GM12865 (cell line): ENCODE results near the gene SPAG9.

ENCODE experiments used
- DNase-seq: peaks from one replicate; pipeline ENCODE4 v3.0.0; 2010; ENCODE audit warnings: low read depth
- H3K4me3 ChIP-seq: 2 replicates; pipeline ENCODE4 v1.5.1; 2011; ENCODE audit warnings: mild to moderate bottlenecking, low read depth, low read length, control low read depth
- TF ChIP-seq, protein P1 (sequence below): IDR thresholded peaks from 2 replicates; pipeline ENCODE4 v1.5.1; 2011; ENCODE audit warnings: low read length, control low read depth, low read depth, inconsistent platforms; ENCODE audit not compliant: insufficient read depth; ENCODE audit errors: missing control alignments

SPAG9 gene

DNA sequence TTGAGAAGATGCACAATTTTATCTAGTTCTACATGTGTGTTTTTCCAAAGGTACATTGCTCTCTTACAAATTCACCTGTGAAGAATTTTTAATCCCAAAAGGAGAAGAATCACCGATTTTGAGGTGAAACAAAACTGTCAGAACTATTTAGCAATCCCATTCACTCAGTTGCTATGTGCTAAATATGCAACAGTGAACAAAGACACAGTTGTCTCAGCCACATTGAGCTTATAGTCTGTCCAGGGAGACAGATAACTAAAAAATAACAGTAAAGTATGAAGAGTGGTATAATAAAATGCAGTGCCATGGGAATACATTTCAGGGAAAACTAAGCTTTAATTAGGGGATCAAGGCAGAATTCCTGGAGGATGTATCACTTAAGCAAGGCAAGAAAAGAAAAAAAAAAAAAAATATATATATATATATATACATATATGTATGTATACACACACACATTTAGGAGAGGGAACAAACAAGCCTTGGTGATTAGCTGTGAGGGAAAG lies 110.4 kb downstream of the SPAG9 start:
- TF ChIP-seq, protein P1, sequence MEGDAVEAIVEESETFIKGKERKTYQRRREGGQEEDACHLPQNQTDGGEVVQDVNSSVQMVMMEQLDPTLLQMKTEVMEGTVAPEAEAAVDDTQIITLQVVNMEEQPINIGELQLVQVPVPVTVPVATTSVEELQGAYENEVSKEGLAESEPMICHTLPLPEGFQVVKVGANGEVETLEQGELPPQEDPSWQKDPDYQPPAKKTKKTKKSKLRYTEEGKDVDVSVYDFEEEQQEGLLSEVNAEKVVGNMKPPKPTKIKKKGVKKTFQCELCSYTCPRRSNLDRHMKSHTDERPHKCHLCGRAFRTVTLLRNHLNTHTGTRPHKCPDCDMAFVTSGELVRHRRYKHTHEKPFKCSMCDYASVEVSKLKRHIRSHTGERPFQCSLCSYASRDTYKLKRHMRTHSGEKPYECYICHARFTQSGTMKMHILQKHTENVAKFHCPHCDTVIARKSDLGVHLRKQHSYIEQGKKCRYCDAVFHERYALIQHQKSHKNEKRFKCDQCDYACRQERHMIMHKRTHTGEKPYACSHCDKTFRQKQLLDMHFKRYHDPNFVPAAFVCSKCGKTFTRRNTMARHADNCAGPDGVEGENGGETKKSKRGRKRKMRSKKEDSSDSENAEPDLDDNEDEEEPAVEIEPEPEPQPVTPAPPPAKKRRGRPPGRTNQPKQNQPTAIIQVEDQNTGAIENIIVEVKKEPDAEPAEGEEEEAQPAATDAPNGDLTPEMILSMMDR = no peak
- no peak for DNase-seq
- no peak overlapping the region for H3K4me3 ChIP-seq

DNA sequence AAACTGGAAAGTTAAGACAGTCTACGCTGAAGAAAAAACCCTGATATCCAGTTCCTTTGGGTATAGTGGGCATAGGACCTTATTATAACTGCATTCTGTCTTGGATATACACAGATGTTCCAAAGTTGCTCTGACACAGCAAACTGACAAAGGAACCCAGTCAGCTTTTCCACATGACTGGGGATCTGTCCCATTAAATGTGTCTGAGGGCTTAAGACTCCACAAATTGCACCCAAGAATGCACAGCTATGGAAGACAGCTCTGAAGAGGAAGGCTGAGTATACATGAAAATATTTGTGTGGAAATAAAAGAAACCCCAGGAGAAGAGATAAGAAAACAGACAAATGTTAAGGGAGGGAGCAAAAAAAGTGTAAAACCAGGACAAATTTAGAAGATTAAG lies 114.1 kb downstream of the SPAG9 start:
- H3K4me3 ChIP-seq = no peak overlapping the region
- no peak for DNase-seq
- TF ChIP-seq, protein P1 = no peak

DNA sequence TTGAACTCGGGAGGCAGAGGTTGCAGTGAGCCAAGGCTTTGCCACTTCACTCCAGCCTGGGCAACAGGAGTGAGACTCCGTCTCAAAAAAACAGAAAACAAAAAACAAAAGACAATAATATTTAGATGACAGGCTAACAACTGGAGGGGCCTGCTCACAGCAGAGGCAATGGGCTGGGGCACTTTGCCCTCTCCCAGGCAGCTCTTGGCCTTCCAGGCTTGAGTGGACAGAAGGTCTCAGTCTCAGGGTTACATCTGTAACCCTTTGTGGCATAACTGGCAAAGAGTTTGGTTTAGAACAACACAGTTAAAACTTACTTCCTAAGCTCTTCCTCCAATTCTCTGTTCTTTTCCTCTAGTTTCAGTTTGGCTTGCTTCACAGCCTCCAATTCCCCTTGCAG lies 114.9 kb downstream of the SPAG9 start:
- TF ChIP-seq, protein P1 = no peak
- DNase-seq = no peak
- H3K4me3 ChIP-seq = no peak overlapping the region

DNA sequence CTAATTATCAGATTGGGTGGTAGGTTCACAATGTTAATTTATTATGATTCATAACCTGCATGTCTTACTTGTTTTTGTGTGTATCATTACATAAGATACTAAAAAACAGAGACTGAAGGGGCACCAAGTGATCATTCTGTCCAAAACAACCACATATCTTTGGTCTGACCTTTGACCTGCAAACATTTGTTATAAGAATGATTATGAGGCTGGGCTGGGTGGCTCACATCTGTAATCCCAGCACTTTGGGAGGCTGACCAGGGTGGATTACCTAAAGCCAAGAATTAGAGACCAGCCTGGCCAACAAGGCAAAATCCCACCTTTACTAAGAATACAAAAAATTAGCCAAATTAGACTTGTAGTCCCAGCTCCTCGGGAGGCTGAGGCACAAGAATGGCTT lies 116.4 kb downstream of the SPAG9 start:
- DNase-seq = no peak
- TF ChIP-seq, protein P1 = no peak
- H3K4me3 ChIP-seq = no peak overlapping the region

DNA sequence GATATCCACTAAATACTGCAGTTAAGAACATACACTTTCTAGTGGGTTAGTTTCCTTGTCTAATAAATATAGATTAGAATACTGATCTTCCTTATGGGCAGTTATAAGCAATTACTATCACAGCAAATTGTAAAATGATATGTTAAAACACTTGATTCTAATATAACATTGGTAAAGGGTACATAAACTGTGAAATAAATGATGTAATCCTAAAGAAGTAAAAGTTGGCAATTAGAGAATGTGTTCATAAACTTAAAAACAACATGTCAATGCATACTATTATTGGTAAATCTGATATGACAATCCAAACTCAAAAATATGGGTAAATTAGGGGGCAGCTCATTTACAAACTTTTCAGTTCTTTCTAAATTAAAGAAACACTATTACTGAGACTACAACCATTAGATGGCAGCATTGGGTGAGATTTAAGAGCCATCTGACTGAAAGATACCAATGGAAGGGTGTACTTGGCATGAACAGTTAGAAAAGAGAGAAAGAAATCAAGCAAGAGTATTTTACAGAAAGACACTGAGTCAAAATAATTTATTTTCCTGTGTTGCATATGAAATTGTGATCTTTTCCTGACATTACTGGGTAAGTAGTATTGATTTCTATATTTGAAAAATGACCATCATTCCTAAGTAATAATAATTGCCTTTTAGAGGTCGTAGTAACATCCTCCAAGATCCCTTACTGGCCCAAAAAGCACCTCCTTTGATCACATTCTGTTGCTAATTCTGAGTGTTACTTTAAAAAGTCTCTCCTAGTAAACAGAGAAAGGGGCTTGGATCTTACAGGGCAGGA lies 119.6 kb downstream of the SPAG9 start:
- DNase-seq = peak; percentile 78

DNA sequence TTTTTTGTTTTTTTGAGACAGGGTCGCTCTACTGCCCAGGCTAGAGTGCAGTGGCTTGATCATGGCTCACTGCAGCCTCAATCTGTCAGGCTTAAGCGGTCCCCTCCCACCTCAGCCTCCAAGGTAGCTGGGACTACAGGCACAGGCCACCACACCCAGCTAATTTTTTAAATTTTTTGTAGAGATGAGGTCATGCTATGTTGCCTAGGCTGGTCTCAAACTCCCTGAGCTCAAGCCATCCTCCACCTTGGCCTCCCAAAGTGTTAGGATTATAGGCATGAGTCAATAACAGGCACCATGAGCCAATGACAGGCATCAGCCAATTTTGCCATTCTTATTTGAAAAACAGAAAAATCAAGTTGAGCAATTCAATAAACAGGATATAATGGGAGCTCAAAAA lies 125.0 kb downstream of the SPAG9 start:
- no peak overlapping the region for H3K4me3 ChIP-seq
- DNase-seq = no peak
- TF ChIP-seq, protein P1 = no peak

More for the DNA sequence above, 119.6 kb downstream of the SPAG9 start:
- TF ChIP-seq, protein P1 = peak; percentile 39
- H3K4me3 ChIP-seq = no peak overlapping the region
